Stomach (tissue), 4 donors: ENCODE data around the gene KCNIP3.

ENCODE experiments used
- EP300 ChIP-seq: sonication (generic); formaldehyde crosslinking; IDR thresholded peaks from one replicate; pipeline ENCODE4 v1.6.1; 2017; ENCODE audit warnings: antibody characterized with exemption
- POLR2A ChIP-seq, 4 donors: fragments of 450-650 bp; IDR thresholded peaks; one replicate each; pipeline ENCODE4 v1.6.1; 2016; ENCODE audit warnings: antibody characterized with exemption in 4 of 4, control low read depth in 2 of 4, mild to moderate bottlenecking in 1 of 4, moderate library complexity in 1 of 4
- TF ChIP-seq, protein P1 (sequence below), 7 experiments: fragments of 450-650 bp in 4 of 7; fragments of 200-600 bp in 3 of 7; sonication (generic) in 3 of 7; IDR thresholded peaks; one replicate each; pipeline ENCODE4 v1.5.1; 2016 to 2019; ENCODE audit warnings: antibody characterized with exemption in 7 of 7, control low read depth in 2 of 7, mild to moderate bottlenecking in 1 of 7

DNA sequence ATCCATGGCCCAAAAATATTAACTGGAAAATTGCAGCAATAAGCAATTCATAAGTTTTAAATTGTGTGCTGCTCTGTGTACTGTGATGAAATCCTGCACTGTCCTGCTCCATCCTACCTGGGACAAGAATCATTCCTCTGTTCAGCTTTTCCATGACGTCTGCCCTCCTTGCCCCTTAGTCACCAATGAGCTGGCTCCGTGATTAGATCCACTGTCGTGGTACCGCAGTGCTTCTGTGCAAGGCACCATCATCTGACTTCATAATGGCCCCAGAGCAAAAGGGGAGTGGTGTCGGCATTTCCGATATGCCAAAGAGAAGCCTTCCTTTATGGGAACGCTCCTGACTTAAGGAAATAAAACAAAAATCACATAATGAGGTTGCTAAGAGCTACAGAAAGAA lies 101.9 kb downstream of the KCNIP3 start:
- TF ChIP-seq POLR2A (IDR thresholded peaks at IDR 0.05) (no peak), EP300 (no peak)
- TF ChIP-seq, protein P1, sequence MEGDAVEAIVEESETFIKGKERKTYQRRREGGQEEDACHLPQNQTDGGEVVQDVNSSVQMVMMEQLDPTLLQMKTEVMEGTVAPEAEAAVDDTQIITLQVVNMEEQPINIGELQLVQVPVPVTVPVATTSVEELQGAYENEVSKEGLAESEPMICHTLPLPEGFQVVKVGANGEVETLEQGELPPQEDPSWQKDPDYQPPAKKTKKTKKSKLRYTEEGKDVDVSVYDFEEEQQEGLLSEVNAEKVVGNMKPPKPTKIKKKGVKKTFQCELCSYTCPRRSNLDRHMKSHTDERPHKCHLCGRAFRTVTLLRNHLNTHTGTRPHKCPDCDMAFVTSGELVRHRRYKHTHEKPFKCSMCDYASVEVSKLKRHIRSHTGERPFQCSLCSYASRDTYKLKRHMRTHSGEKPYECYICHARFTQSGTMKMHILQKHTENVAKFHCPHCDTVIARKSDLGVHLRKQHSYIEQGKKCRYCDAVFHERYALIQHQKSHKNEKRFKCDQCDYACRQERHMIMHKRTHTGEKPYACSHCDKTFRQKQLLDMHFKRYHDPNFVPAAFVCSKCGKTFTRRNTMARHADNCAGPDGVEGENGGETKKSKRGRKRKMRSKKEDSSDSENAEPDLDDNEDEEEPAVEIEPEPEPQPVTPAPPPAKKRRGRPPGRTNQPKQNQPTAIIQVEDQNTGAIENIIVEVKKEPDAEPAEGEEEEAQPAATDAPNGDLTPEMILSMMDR (IDR thresholded peaks at IDR 0.05): no peak
